Activated B cell treated with CpG ODN at 0.5 μM for 24 hours (primary cell): ENCODE data around the gene PKN1. TPM values are rescaled to one million over a fixed set of nuclear protein-coding genes. Genes with fewer than 3 reads are reported as not detected.

Experiments used
- ATAC-seq: fragments of 200-7000 bp; cut with Tn5 transposase; one replicate; pipeline ENCODE4 v1.10.0; 2021; ENCODE audit warnings: low read depth, mild to moderate bottlenecking, moderate library complexity
- CTCF ChIA-PET: fragments of 350-600 bp; sonication (Branson Sonifier 250); formaldehyde crosslinking; loops from one replicate; lab custom pipeline; 2021; ENCODE audit warnings: antibody characterized with exemption; lab: Charles Lee
- POLR2A ChIA-PET: fragments of 350-600 bp; sonication (Branson Sonifier 250); formaldehyde crosslinking; loops from one replicate; lab custom pipeline; 2021; ENCODE audit warnings: antibody characterized with exemption; lab: Charles Lee
- DNase-seq: peaks from one replicate; pipeline ENCODE4 v3.0.0; 2022
- H3K27ac Mint-ChIP-seq: one replicate; pipeline ENCODE4 v1.8.0; 2020; ENCODE audit warnings: mixed read lengths
- H3K27me3 Mint-ChIP-seq: one replicate; pipeline ENCODE4 v1.8.0; 2021; ENCODE audit warnings: mixed read lengths
- H3K36me3 Mint-ChIP-seq: one replicate; pipeline ENCODE4 v1.8.0; 2021; ENCODE audit warnings: low read depth, mixed read lengths
- H3K4me1 Mint-ChIP-seq: one replicate; pipeline ENCODE4 v1.8.0; 2021; ENCODE audit warnings: mixed read lengths
- H3K4me3 Mint-ChIP-seq: one replicate; pipeline ENCODE4 v1.8.0; 2020; ENCODE audit warnings: mild to moderate bottlenecking, mixed read lengths
- H3K9me3 Mint-ChIP-seq: one replicate; pipeline ENCODE4 v1.8.0; 2020; ENCODE audit warnings: mixed read lengths
- intact Hi-C: fragments of 100-400 bp; cut with micrococcal nuclease; formaldehyde crosslinking; loops from one replicate; pipeline ENCODE4 v1.15.1; 2024
- total RNA-seq: library from RNA; stranded (reverse); gene quantifications from 2 replicates; pipeline ENCODE4 v1.2.3, GENCODE V29; 2022
- TF ChIP-seq, protein P1 (sequence below): fragments of 200-600 bp; IDR thresholded peaks from one replicate; pipeline ENCODE4 v1.8.0; 2022; ENCODE audit warnings: antibody characterized with exemption, mild to moderate bottlenecking

Gene PKN1
- total RNA-seq, 1 donor from 2014 or later = 159 TPM

DNA sequence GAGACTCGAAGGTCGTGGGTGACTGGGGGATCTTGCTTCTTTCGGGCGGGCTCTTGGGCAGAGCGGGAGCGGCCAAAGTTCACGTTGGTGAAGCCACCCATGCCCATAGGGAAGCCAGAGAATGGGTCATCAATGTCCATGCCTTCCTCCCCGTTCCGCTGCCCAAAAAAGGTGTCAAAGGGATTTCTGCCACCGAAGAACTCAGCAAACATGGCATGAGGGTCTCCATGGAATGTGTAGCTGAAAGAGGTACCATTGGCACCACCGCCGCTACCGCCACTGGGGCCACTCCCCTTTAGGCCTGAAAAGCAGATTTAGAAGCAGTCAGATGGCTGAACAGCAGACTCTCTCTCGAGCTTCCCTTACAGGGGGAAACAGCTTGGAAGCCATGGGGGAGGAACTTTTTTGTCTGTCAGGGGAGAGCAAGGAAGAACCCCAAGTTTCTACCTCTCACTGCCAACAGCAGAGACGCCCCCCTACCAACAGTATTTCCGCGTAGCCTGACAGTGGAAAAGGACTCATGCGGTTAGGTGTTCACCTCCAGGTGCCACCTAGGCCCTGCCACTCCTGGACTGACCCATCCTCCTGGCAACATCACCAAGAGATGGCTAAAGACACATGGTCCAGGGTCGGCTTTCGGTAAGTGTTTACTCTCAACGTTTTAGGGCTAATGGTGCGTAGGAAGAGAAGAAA is 83.8 kb downstream of the PKN1 start:
- CTCF ChIA-PET = interaction anchor here (0.6 to 1.5 kb wide), 3 partner anchors 10 to 135 kb away, joined by 3 read pairs; partner anchors contain the start of gene ADGRE5
- H3K4me1 Mint-ChIP-seq = peaks cover 54% of the 10 kb centered on the region
- DNase-seq = no peak

GRCh38 chr19:14517446-14517839 is 84.3 kb downstream of the PKN1 start:
- H3K27ac Mint-ChIP-seq = peak overlapping the region; percentile 74
- DNase-seq (no peak), ATAC-seq (no peak)
- ChIA-PET CTCF (interaction anchor here (0.7 to 1.5 kb wide), 3 partner anchors 11 to 37 kb away, joined by 3 read pairs; no protein-coding TSS in a partner anchor), POLR2A (interaction anchor here (0.6 to 3.3 kb wide), 12 partner anchors 10 to 268 kb away, joined by 3 to 31 read pairs (median 6); partner anchors contain the start of genes GIPC1, NDUFB7 and TECR)
- H3K27me3 Mint-ChIP-seq = no peaks in the 10 kb centered on the region
- peak overlapping the region; percentile 89 for H3K4me3 Mint-ChIP-seq
- intact Hi-C loops = no loop called here
- peaks cover 59% of the 10 kb centered on the region for H3K4me1 Mint-ChIP-seq
- peaks cover 44% of the 10 kb centered on the region for H3K36me3 Mint-ChIP-seq
- TF ChIP-seq, protein P1, sequence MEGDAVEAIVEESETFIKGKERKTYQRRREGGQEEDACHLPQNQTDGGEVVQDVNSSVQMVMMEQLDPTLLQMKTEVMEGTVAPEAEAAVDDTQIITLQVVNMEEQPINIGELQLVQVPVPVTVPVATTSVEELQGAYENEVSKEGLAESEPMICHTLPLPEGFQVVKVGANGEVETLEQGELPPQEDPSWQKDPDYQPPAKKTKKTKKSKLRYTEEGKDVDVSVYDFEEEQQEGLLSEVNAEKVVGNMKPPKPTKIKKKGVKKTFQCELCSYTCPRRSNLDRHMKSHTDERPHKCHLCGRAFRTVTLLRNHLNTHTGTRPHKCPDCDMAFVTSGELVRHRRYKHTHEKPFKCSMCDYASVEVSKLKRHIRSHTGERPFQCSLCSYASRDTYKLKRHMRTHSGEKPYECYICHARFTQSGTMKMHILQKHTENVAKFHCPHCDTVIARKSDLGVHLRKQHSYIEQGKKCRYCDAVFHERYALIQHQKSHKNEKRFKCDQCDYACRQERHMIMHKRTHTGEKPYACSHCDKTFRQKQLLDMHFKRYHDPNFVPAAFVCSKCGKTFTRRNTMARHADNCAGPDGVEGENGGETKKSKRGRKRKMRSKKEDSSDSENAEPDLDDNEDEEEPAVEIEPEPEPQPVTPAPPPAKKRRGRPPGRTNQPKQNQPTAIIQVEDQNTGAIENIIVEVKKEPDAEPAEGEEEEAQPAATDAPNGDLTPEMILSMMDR = no peak
- no peaks in the 10 kb centered on the region for H3K9me3 Mint-ChIP-seq

More for the DNA sequence above, 83.8 kb downstream of the PKN1 start:
- no peaks in the 10 kb centered on the region for H3K9me3 Mint-ChIP-seq
- peak overlapping the region; percentile 89 for H3K4me3 Mint-ChIP-seq
- no peak for ATAC-seq
- TF ChIP-seq, protein P1 = no peak
- no peaks in the 10 kb centered on the region for H3K27me3 Mint-ChIP-seq
- peak overlapping the region; percentile 74 for H3K27ac Mint-ChIP-seq
- peaks cover 44% of the 10 kb centered on the region for H3K36me3 Mint-ChIP-seq
- intact Hi-C loops = no loop called here
- POLR2A ChIA-PET = interaction anchor here (0.5 to 3.3 kb wide), 9 partner anchors 13 to 437 kb away, joined by 3 to 31 read pairs (median 9); partner anchors contain the start of genes GIPC1, NDUFB7 and TECR

DNA sequence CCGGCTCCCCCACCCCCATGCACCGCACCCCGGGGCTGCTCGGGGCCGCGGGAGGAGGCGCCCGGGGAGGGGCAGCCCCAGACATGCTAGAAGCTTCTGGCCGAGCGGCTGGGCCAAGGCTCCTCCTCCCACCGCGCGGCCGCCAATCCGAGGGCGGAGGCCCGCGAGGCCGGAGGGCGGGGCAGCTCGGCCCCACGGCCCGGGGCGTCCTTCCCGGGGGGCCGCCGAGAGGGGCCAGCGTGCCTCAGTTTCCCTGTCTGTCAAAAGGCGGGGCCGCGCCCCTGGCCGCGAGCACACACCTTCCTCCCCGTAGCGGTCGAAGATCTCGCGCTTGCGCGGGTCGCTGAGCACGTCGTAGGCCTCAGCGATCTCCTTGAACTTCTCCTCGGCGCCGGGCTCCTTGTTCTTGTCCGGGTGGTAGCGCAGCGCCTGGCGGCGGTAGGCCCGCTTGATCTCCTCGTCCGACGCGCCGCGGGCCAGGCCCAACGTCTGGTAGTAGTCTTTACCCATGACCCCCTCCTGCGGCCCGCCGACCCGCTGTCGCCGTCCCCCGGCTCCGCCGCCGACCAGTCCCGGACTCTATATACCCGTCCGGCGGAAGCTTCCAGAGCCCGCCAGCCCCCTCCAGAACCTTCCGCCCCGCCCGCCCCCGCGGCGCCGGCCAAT is 84.9 kb downstream of the PKN1 start, which contains the start of gene DNAJB1:
Gene DNAJB1 (minus strand): TSS at position 558 of the 666 bp plus-strand sequence. CDS start 48 bp downstream, at position 510.
- Mint-ChIP-seq H3K9me3 (no peaks in the 10 kb centered on the region), H3K4me3 (peak within 1 kb of the TSS; percentile 91), H3K36me3 (peaks cover 44% of the 10 kb centered on the region), H3K27ac (peak within 1 kb of the TSS; percentile 95), H3K4me1 (peaks cover 65% of the 10 kb centered on the region), H3K27me3 (no peaks in the 10 kb centered on the region)
- ChIA-PET POLR2A (interaction anchor here (0.5 to 3.3 kb wide), 33 partner anchors 10 to 1978 kb away, joined by 3 to 31 read pairs (median 4); partner anchors contain the start of genes ADGRE3, C19orf44, CALR3 and GIPC1), CTCF (interaction anchor here (0.7 to 1.5 kb wide), 3 partner anchors 32 to 38 kb away, joined by 3 read pairs; no protein-coding TSS in a partner anchor)
- TF ChIP-seq, protein P1 = no peak
- intact Hi-C loops = loop anchor here (1.0 to 2.0 kb wide), 5 partner anchors 11 to 171 kb away; partner anchors contain the start of genes GIPC1, NDUFB7 and TECR
- peak; percentile 48 for ATAC-seq
- peak; percentile 78 for DNase-seq

DNA sequence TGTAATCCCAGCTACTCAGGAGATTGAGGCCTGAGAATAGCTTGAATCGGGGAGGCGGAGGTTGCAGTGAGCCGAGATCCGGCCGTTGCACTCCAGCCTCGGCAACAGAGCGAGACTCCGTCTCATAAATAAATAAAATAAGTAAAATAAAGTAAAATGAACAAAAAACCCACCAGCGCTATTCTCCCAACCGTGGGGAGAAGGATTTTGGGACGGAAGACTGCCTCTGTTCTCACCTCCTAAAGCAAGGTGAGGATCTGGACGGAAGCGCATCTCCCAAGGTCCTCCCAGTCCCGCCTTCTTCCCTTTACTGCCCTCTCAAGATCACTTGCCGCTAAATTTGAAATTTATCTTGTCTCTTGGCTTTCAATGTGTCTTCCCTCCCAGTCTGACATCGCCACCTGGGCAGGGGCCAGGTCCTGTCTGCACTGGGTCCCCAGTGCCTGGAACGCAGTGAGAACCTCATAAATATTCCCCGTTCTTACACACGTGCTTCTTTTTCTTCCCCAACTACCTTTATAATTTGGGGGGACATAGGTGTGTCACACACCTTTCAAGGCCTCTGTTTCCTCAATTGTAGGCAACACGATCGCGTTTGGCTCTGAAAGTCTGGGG is 86.2 kb downstream of the PKN1 start:
- ATAC-seq = no peak
- H3K4me1 Mint-ChIP-seq = peaks cover 74% of the 10 kb centered on the region
- intact Hi-C loops = loop anchor here (2.0 kb wide), 1 partner anchor 23 kb away; the partner anchor contains the start of gene GIPC1
- no peaks in the 10 kb centered on the region for H3K9me3 Mint-ChIP-seq
- peak overlapping the region; percentile 91 for H3K4me3 Mint-ChIP-seq
- DNase-seq = no peak
- H3K36me3 Mint-ChIP-seq = peaks cover 34% of the 10 kb centered on the region
- TF ChIP-seq, protein P1 = no peak
- H3K27ac Mint-ChIP-seq = peak overlapping the region; percentile 93
- no peaks in the 10 kb centered on the region for H3K27me3 Mint-ChIP-seq
- POLR2A ChIA-PET = interaction anchor here (0.6 to 3.3 kb wide), 5 partner anchors 8 to 1346 kb away, joined by 3 to 31 read pairs (median 6); partner anchors contain the start of gene TECR
- CTCF ChIA-PET = no interaction called here
